HCT116 (cell line): ENCODE measurements around the gene SIGLEC12. TPM values are rescaled to one million over a fixed set of nuclear protein-coding genes. Genes with fewer than 3 reads are reported as not detected.

Source experiments
- ATAC-seq: fragments of 200-7000 bp; cut with Tn5 transposase; 2 replicates; pipeline ENCODE4 v1.9.1; 2020; ENCODE audit warnings: mild to moderate bottlenecking, moderate library complexity
- BruUV-seq: library from RNA; stranded (reverse); fragments of 400-500 nt; replicated peaks from 2 replicates; lab custom pipeline; 2021; lab: Mats Ljungman, UMichigan
- CTCF ChIA-PET: fragments of 300-600 bp; sonication (Branson Sonifier 250); formaldehyde crosslinking; loops from one replicate; lab custom pipeline; 2021; ENCODE audit warnings: antibody characterized with exemption; lab: Charles Lee
- POLR2A ChIA-PET: fragments of 300-600, 350-600 bp; sonication (Branson Sonifier 250); formaldehyde crosslinking; loops from one replicate; lab custom pipeline; 2021; ENCODE audit warnings: antibody characterized with exemption; lab: Charles Lee
- RAD21 ChIA-PET, 2 experiments: fragments of 300-600 bp; sonication (Branson Sonifier 250); formaldehyde crosslinking; loops; one replicate each; lab custom pipeline; 2023; ENCODE audit warnings: low total read pairs in 2 of 2; ENCODE audit not compliant: uncharacterized antibody in 2 of 2, unreplicated experiment in 2 of 2, low non-redundant PET in 1 of 2; lab: Charles Lee
- DNase-seq: peaks from one replicate; pipeline ENCODE4 v3.0.0-alpha.2; 2010; ENCODE audit warnings: low read depth, low spot score
- H2AFZ ChIP-seq: fragments of 200-600 bp; shearing (Covaris generic), sonication (generic); 2 replicates; pipeline ENCODE4 v1.6.1; 2017; ENCODE audit warnings: low read depth, mixed run types, mixed read lengths, antibody characterized with exemption, low read length; ENCODE audit not compliant: poor library complexity, severe bottlenecking
- H3K27ac ChIP-seq: 2 replicates; pipeline ENCODE4 v1.5.1; 2012; ENCODE audit warnings: low read depth, low read length
- H3K27me3 ChIP-seq: fragments of 200-600 bp; sonication (generic); 2 replicates; pipeline ENCODE4 v1.6.1; 2016; ENCODE audit warnings: mixed run types, low read length, mixed read lengths; ENCODE audit not compliant: insufficient read depth
- H3K36me3 ChIP-seq, 2 experiments: fragments of 200-500 bp in 1 of 2; fragments of 200-600 bp in 1 of 2; sonication (Bioruptor generic) in 1 of 2; sonication (generic) in 1 of 2; 2 replicates each; pipeline versions ENCODE4 v1.5.1 to v1.6.1; 2014 to 2016; ENCODE audit warnings: low read length in 2 of 2, inconsistent platforms in 1 of 2, mixed read lengths in 1 of 2, mixed run types in 1 of 2; ENCODE audit not compliant: insufficient read depth in 2 of 2, control insufficient read depth in 1 of 2
- H3K4me1 ChIP-seq, 2 experiments: fragments of 200-600 bp in 1 of 2; sonication (generic) in 1 of 2; 2 replicates each; pipeline versions ENCODE4 v1.5.1 to v1.6.1; 2012 to 2017; ENCODE audit warnings: low read length in 2 of 2, inconsistent platforms in 1 of 2, mild to moderate bottlenecking in 1 of 2, mixed read lengths in 1 of 2, mixed run types in 1 of 2, moderate library complexity in 1 of 2; ENCODE audit not compliant: insufficient read depth in 2 of 2, control insufficient read depth in 1 of 2
- H3K4me2 ChIP-seq: fragments of 200-600 bp; sonication (generic); 2 replicates; pipeline ENCODE4 v1.6.1; 2017; ENCODE audit warnings: mixed run types, low read length, mixed read lengths
- H3K4me3 ChIP-seq, 2 experiments: fragments of 200-600 bp in 1 of 2; sonication (generic) in 1 of 2; replicated peaks in 1 of 2; 2 replicates each; pipeline ENCODE4 v1.5.1; 2011 to 2016; ENCODE audit warnings: low read length in 2 of 2, control low read depth in 1 of 2, low read depth in 1 of 2, mild to moderate bottlenecking in 1 of 2, mixed read lengths in 1 of 2, mixed run types in 1 of 2
- H3K79me2 ChIP-seq: fragments of 200-600 bp; sonication (generic); 2 replicates; pipeline ENCODE4 v1.6.1; 2017; ENCODE audit warnings: mild to moderate bottlenecking, mixed run types, low read length, moderate library complexity, mixed read lengths; ENCODE audit not compliant: insufficient read depth
- H3K9ac ChIP-seq: fragments of 200-600 bp; sonication (generic); 2 replicates; pipeline ENCODE4 v1.6.1; 2016; ENCODE audit warnings: low read length, mixed read lengths
- H3K9me2 ChIP-seq: fragments of 200-600 bp; sonication (generic), shearing (Covaris generic); 2 replicates; pipeline ENCODE4 v1.6.1; 2017; ENCODE audit warnings: mixed run types, mild to moderate bottlenecking, moderate library complexity; ENCODE audit not compliant: insufficient read depth
- H3K9me3 ChIP-seq, 2 experiments: fragments of 200-500 bp in 1 of 2; fragments of 200-600 bp in 1 of 2; sonication (Bioruptor generic) in 1 of 2; sonication (generic) in 1 of 2; 2 replicates each; pipeline ENCODE4 v1.6.1; 2014 to 2017; ENCODE audit warnings: low read length in 2 of 2, mixed read lengths in 2 of 2, inconsistent platforms in 1 of 2, low read depth in 1 of 2, mild to moderate bottlenecking in 1 of 2, mixed run types in 1 of 2, moderate library complexity in 1 of 2; ENCODE audit not compliant: control insufficient read depth in 1 of 2, insufficient read depth in 1 of 2
- H4K20me1 ChIP-seq: fragments of 200-600 bp; sonication (generic), shearing (Covaris generic); 2 replicates; pipeline ENCODE4 v1.6.1; 2017; ENCODE audit warnings: mixed run types, mild to moderate bottlenecking, moderate library complexity; ENCODE audit not compliant: insufficient read depth
- CBX3 ChIP-seq: IDR thresholded peaks from 2 replicates; pipeline ENCODE4 v1.6.1; 2012; ENCODE audit warnings: low read depth
- CEBPB ChIP-seq: IDR thresholded peaks from 2 replicates; pipeline ENCODE4 v1.6.1; 2012; ENCODE audit warnings: low read depth
- ELF1 ChIP-seq: IDR thresholded peaks from 2 replicates; pipeline ENCODE4 v1.6.1; 2012; ENCODE audit warnings: low read depth, borderline replicate concordance
- EZH2 ChIP-seq: fragments of 200-600 bp; sonication (generic); IDR thresholded peaks from 2 replicates; pipeline ENCODE4 v1.6.1; 2017; ENCODE audit warnings: antibody characterized with exemption, mixed run types
- EZH2phosphoT487 ChIP-seq: fragments of 200-600 bp; IDR thresholded peaks from 2 replicates; pipeline ENCODE4 v1.6.1; 2018; ENCODE audit warnings: antibody characterized with exemption, borderline replicate concordance
- POLR2AphosphoS5 ChIP-seq: IDR thresholded peaks from 2 replicates; pipeline ENCODE4 v1.6.1; 2011; ENCODE audit warnings: mild to moderate bottlenecking, low read depth, low read length, moderate library complexity
- RAD21 ChIP-seq: IDR thresholded peaks from 2 replicates; pipeline ENCODE4 v1.6.1; 2012; ENCODE audit warnings: low read depth, mild to moderate bottlenecking
- SRF ChIP-seq: IDR thresholded peaks from 2 replicates; pipeline ENCODE4 v1.6.1; 2012; ENCODE audit warnings: low read depth
- YY1 ChIP-seq: IDR thresholded peaks from 2 replicates; pipeline ENCODE4 v1.6.1; 2011; ENCODE audit warnings: low read length, low read depth, moderate library complexity, mild to moderate bottlenecking; ENCODE audit not compliant: insufficient replicate concordance; ENCODE audit errors: extremely low read depth
- ZBTB33 ChIP-seq: IDR thresholded peaks from 2 replicates; pipeline ENCODE4 v1.6.1; 2011; ENCODE audit warnings: mild to moderate bottlenecking, low read length, moderate library complexity; ENCODE audit not compliant: insufficient replicate concordance; ENCODE audit errors: extremely low read depth
- ZNF274 ChIP-seq: fragments of 200-500 bp; sonication (Bioruptor generic); IDR thresholded peaks from 2 replicates; pipeline ENCODE4 v1.6.1; 2014; ENCODE audit warnings: mild to moderate bottlenecking, low read depth, low read length, inconsistent platforms
- intact Hi-C: fragments of 100-400 bp; cut with micrococcal nuclease; formaldehyde crosslinking; loops from 2 replicates; pipeline ENCODE4 v1.10.0; 2022
- total RNA-seq: library from RNA; stranded (reverse); gene quantifications from one replicate; pipeline ENCODE4 v1.2.1, GENCODE V29; 2021; ENCODE audit not compliant: unreplicated experiment
- TF ChIP-seq, protein P1 (sequence below): IDR thresholded peaks from 2 replicates; pipeline ENCODE4 v1.6.1; 2012

SIGLEC12 gene
- total RNA-seq, 1 experiment from 2014 or later: not detected

DNA sequence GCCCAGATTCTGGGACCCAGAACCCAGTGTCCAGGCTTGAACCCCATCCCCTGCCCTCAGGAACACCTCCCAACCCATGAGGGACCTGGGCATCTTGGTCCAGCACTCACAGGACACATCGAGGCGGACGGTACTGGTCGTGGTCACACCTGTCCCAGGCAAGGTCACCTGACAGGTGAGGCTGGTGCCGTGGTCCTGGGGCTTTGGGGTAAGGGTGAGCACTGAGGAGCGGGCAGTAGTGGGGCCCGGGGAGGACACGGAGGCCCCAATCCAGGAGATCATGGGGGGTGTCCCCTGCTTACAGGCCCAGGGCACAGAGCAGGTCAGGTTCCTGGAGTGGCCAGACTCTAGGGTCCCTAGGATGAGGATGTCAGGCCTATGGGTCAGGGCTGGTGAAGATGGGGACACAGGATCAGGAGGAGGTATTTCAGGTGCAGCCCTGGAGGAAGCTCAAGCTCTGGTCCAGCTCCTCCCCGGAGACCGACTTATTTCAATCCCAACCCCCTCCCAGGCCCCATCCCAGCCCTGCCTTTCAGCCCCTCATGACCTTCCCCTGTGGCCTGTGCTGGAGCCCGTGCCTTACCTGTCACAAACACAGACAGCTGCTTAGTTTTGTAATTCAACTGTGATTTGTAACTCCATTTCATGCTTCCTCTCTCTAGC, 44.1 kb downstream of the SIGLEC12 start:
- no peak overlapping the region for H3K9ac ChIP-seq
- TF ChIP-seq CBX3 (no peak), EZH2 (no peak), POLR2AphosphoS5 (no peak)
- H3K36me3 ChIP-seq: no peaks in the 10 kb centered on the region
- H3K4me1 ChIP-seq: no peaks in the 10 kb centered on the region
- no peak overlapping the region for H3K4me3 ChIP-seq
- H4K20me1 ChIP-seq: no peaks in the 10 kb centered on the region
- CTCF ChIA-PET: no interaction called here
- no peaks in the 10 kb centered on the region for H3K9me3 ChIP-seq
- RAD21 ChIA-PET: no interaction called here
- H3K9me2 ChIP-seq: no peaks in the 10 kb centered on the region
- ATAC-seq (no peak), DNase-seq (no peak)
- intact Hi-C loops: no loop called here
- H3K79me2 ChIP-seq: no peaks in the 10 kb centered on the region
- no peak overlapping the region for H3K27ac ChIP-seq
- no peaks in the 10 kb centered on the region for H3K27me3 ChIP-seq
- POLR2A ChIA-PET: no interaction called here
- no TSS peak for BruUV-seq
- no peak overlapping the region for H3K4me2 ChIP-seq
- no peak overlapping the region for H2AFZ ChIP-seq

DNA sequence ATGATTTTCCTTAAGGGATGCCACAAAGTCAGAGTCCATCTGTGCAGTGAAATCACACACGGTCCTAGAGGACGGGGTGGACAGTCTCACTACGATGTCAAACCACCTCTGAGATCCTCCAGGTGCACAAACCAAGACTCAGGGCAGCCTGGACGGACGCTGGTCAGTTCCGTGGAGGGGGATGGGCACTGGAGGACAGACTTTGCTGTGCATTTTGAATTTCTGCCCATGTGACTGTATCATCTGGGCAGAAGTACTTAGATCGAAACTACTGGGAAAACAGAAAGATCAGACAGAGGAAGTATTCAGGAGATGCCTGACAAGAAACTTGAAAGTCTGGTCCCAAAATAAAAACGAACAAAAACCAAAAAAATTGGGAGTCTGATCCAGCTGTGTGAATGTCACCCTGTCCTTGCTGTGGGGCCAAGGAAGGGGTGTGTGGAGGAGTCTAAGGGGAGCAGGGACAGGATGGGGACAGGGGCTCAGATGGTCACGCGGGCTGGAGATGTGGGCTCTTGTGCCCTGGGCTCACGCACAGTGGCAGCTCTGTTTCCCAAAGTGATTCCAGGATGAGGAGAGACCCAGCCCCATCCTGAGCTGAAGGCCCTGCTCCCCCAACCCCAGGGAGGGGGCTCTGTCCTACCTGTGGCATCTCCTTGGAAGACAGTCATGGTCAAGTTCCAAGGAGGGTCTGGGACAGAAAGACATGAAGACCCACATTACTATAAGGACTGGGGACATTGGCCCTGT, 44.9 kb downstream of the SIGLEC12 start:
- intact Hi-C loops: no loop called here
- ChIA-PET CTCF (no interaction called here), POLR2A (no interaction called here), RAD21 (no interaction called here)
- Histone ChIP-seq H3K9ac (no peak overlapping the region), H3K27me3 (no peaks in the 10 kb centered on the region), H3K4me3 (no peak overlapping the region), H3K9me2 (no peaks in the 10 kb centered on the region), H3K27ac (no peak overlapping the region), H3K4me1 (no peaks in the 10 kb centered on the region), H3K36me3 (no peaks in the 10 kb centered on the region), H4K20me1 (no peaks in the 10 kb centered on the region), H3K79me2 (no peaks in the 10 kb centered on the region), H2AFZ (no peak overlapping the region), H3K9me3 (no peaks in the 10 kb centered on the region), H3K4me2 (no peak overlapping the region)
- BruUV-seq: no TSS peak
- ATAC-seq (no peak), DNase-seq (no peak)
- TF ChIP-seq RAD21: no peak
- TF ChIP-seq EZH2phosphoT487: no peak
- no peak for TF ChIP-seq CBX3
- TF ChIP-seq SRF: no peak
- TF ChIP-seq, protein P1, sequence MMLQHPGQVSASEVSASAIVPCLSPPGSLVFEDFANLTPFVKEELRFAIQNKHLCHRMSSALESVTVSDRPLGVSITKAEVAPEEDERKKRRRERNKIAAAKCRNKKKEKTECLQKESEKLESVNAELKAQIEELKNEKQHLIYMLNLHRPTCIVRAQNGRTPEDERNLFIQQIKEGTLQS: no peak
- TF ChIP-seq ELF1: no peak
- no peak for TF ChIP-seq YY1
- TF ChIP-seq POLR2AphosphoS5: no peak
- no peak for TF ChIP-seq ZNF274
- TF ChIP-seq ZBTB33: no peak
- TF ChIP-seq CEBPB: no peak
